WTC11 (cell line): ENCODE data around the gene CPLX3. TPM values are rescaled to one million over a fixed set of nuclear protein-coding genes. Genes with fewer than 3 reads are reported as not detected.

ENCODE experiments used
- ATAC-seq: fragments of 200-7000 bp; cut with Tn5 transposase; 2 replicates; pipeline ENCODE4 v1.10.0; 2021; ENCODE audit warnings: mild to moderate bottlenecking, moderate library complexity
- CTCF ChIA-PET: fragments of 300-600 bp; sonication (Branson Sonifier 250); formaldehyde crosslinking; loops from one replicate; lab custom pipeline; 2021; ENCODE audit warnings: antibody characterized with exemption; lab: Charles Lee
- POLR2A ChIA-PET: fragments of 350-600 bp; sonication (Branson Sonifier 250); formaldehyde crosslinking; loops from one replicate; lab custom pipeline; 2021; ENCODE audit warnings: antibody characterized with exemption; lab: Charles Lee
- DNase-seq: peaks from one replicate; pipeline ENCODE4 v3.0.0; 2021; ENCODE audit warnings: low spot score
- H3K27ac Mint-ChIP-seq: 2 replicates; pipeline ENCODE4 v1.8.0; 2021; ENCODE audit warnings: mixed read lengths
- H3K27me3 Mint-ChIP-seq: 2 replicates; pipeline ENCODE4 v1.8.0; 2021; ENCODE audit warnings: low read depth, mild to moderate bottlenecking, moderate library complexity, mixed read lengths
- H3K36me3 Mint-ChIP-seq: 2 replicates; pipeline ENCODE4 v1.8.0; 2021; ENCODE audit warnings: mixed read lengths
- H3K4me1 Mint-ChIP-seq: 2 replicates; pipeline ENCODE4 v1.8.0; 2022; ENCODE audit warnings: mixed read lengths
- H3K4me3 Mint-ChIP-seq: 2 replicates; pipeline ENCODE4 v1.8.0; 2021; ENCODE audit warnings: mild to moderate bottlenecking, moderate library complexity, mixed read lengths
- H3K9me3 Mint-ChIP-seq: 2 replicates; pipeline ENCODE4 v1.8.0; 2021; ENCODE audit warnings: mixed read lengths
- AFF4 ChIP-seq: sonication (generic); formaldehyde crosslinking; IDR thresholded peaks from 2 replicates; pipeline ENCODE4 v1.8.1; 2023; ENCODE audit warnings: mild to moderate bottlenecking, missing genetic modification reagents, borderline replicate concordance
- ATF1 ChIP-seq: sonication (generic); formaldehyde crosslinking; IDR thresholded peaks from 2 replicates; pipeline ENCODE4 v1.8.1; 2023; ENCODE audit warnings: mild to moderate bottlenecking, moderate library complexity, missing genetic modification reagents
- E2F1 ChIP-seq: sonication (generic); formaldehyde crosslinking; IDR thresholded peaks from 2 replicates; pipeline ENCODE4 v1.8.0; 2022; ENCODE audit warnings: mild to moderate bottlenecking, missing genetic modification reagents
- ETV6 ChIP-seq: sonication (generic); formaldehyde crosslinking; IDR thresholded peaks from 2 replicates; pipeline ENCODE4 v1.8.1; 2022; ENCODE audit warnings: mild to moderate bottlenecking, missing genetic modification reagents
- FOXP1 ChIP-seq: sonication (generic); formaldehyde crosslinking; IDR thresholded peaks from 2 replicates; pipeline ENCODE4 v1.8.0; 2022; ENCODE audit warnings: missing genetic modification reagents, mild to moderate bottlenecking, moderate library complexity, borderline replicate concordance
- KAT7 ChIP-seq: sonication (generic); formaldehyde crosslinking; IDR thresholded peaks from 2 replicates; pipeline ENCODE4 v1.8.1; 2023; ENCODE audit warnings: missing genetic modification reagents, mild to moderate bottlenecking, borderline replicate concordance
- MAX ChIP-seq: sonication (generic); formaldehyde crosslinking; IDR thresholded peaks from 2 replicates; pipeline ENCODE4 v1.8.0; 2022; ENCODE audit warnings: mild to moderate bottlenecking, missing genetic modification reagents
- NFATC4 ChIP-seq: fragments of 250-450 bp; sonication (Bioruptor Pico); IDR thresholded peaks from 2 replicates; pipeline ENCODE4 v1.9.0; 2021; ENCODE audit warnings: mild to moderate bottlenecking
- NR2C2 ChIP-seq: sonication (generic); formaldehyde crosslinking; IDR thresholded peaks from 2 replicates; pipeline ENCODE4 v1.8.0; 2022; ENCODE audit warnings: mild to moderate bottlenecking, missing genetic modification reagents
- NR3C1 ChIP-seq: sonication (generic); formaldehyde crosslinking; conservative IDR thresholded peaks from 2 replicates; pipeline ENCODE4 v1.8.1; 2023; ENCODE audit warnings: low read depth, mild to moderate bottlenecking, missing genetic modification reagents
- OVOL2 ChIP-seq: fragments of 250-450 bp; sonication (Bioruptor Pico); IDR thresholded peaks from 2 replicates; pipeline ENCODE4 v1.9.0; 2021; ENCODE audit warnings: mild to moderate bottlenecking, borderline replicate concordance
- PREB ChIP-seq: sonication (generic); formaldehyde crosslinking; IDR thresholded peaks from 2 replicates; pipeline ENCODE4 v1.8.1; 2022; ENCODE audit warnings: mild to moderate bottlenecking, missing genetic modification reagents, moderate library complexity, borderline replicate concordance
- RELA ChIP-seq: sonication (generic); formaldehyde crosslinking; IDR thresholded peaks from 2 replicates; pipeline ENCODE4 v1.8.1; 2022; ENCODE audit warnings: missing genetic modification reagents, mild to moderate bottlenecking, borderline replicate concordance
- ZBTB43 ChIP-seq: sonication (generic); formaldehyde crosslinking; IDR thresholded peaks from 2 replicates; pipeline ENCODE4 v1.8.1; 2023; ENCODE audit warnings: mild to moderate bottlenecking, missing genetic modification reagents
- ZNF232 ChIP-seq: sonication (generic); formaldehyde crosslinking; IDR thresholded peaks from 2 replicates; pipeline ENCODE4 v1.8.0; 2022; ENCODE audit warnings: mild to moderate bottlenecking, missing genetic modification reagents
- ZNF317 ChIP-seq: sonication (generic); formaldehyde crosslinking; IDR thresholded peaks from 2 replicates; pipeline ENCODE4 v1.8.1; 2023; ENCODE audit warnings: low read depth, mild to moderate bottlenecking, moderate library complexity, missing genetic modification reagents, borderline replicate concordance
- ZNF396 ChIP-seq: fragments of 250-450 bp; sonication (Bioruptor Pico); IDR thresholded peaks from 2 replicates; pipeline ENCODE4 v1.8.0; 2021; ENCODE audit warnings: mild to moderate bottlenecking, moderate library complexity, borderline replicate concordance
- ZNF671 ChIP-seq: fragments of 250-450 bp; sonication (Bioruptor Pico); IDR thresholded peaks from 2 replicates; pipeline ENCODE4 v1.8.0; 2021; ENCODE audit warnings: mild to moderate bottlenecking
- total RNA-seq: library from RNA; stranded (reverse); gene quantifications from 3 replicates; pipeline ENCODE4 v1.2.3, GENCODE V29; 2021

The CPLX3 gene
- total RNA-seq, 1 experiment from 2014 or later, result 0.09 TPM

- no peaks in the 10 kb centered on the region for H3K27me3 Mint-ChIP-seq
These were observed 11.7 kb downstream of the CPLX3 start for GRCh38 chr15:74838137-74838516.

More at GRCh38 chr15:74838137-74838516, 11.7 kb downstream of the CPLX3 start:
- Mint-ChIP-seq H3K36me3 (peaks cover 3% of the 10 kb centered on the region), H3K27ac (no peak overlapping the region), H3K4me1 (peaks cover 23% of the 10 kb centered on the region), H3K9me3 (no peaks in the 10 kb centered on the region), H3K4me3 (no peak overlapping the region)
- POLR2A ChIA-PET, result interaction anchor here (0.8 kb wide), 1 partner anchor 59 kb away, joined by 3 read pairs; no protein-coding TSS in a partner anchor
- no peak for TF ChIP-seq NFATC4 (CRISPR knock-in tag)
- TF ChIP-seq ZNF671 (CRISPR knock-in tag), result no peak
- TF ChIP-seq ATF1 (CRISPR knock-in tag), result no peak
- TF ChIP-seq NR2C2 (CRISPR knock-in tag), result no peak
- TF ChIP-seq NR3C1, result no peak
- no peak for TF ChIP-seq PREB (CRISPR knock-in tag)
- no peak for TF ChIP-seq KAT7 (CRISPR knock-in tag)
- no peak for TF ChIP-seq ZNF396
- TF ChIP-seq E2F1 (CRISPR knock-in tag), result no peak
- TF ChIP-seq ZBTB43, result no peak
- no peak for TF ChIP-seq AFF4
- no peak for TF ChIP-seq ETV6 (CRISPR knock-in tag)
- TF ChIP-seq ZNF232, result no peak
- TF ChIP-seq OVOL2 (CRISPR knock-in tag), result no peak
- TF ChIP-seq MAX, result no peak
- no peak for TF ChIP-seq RELA (CRISPR knock-in tag)
- TF ChIP-seq ZNF317 (CRISPR knock-in tag), result no peak
- TF ChIP-seq FOXP1 (CRISPR knock-in tag), result no peak
- TF ChIP-seq, all 79 proteins: peak for 0
- no peak for DNase-seq
- CTCF ChIA-PET, result interaction anchor here (1.2 to 4.4 kb wide), 3 partner anchors 12 to 63 kb away, joined by 3 to 26 read pairs (median 5); partner anchors contain the start of genes CPLX3 and MPI
- no peak for ATAC-seq
